SK-N-SH treated with all-trans-retinoic acid at 6 μM for 48 hours (cell line): ENCODE data around the gene CRLF1.

ENCODE experiments used
- ATAC-seq: fragments of 200-7000 bp; cut with Tn5 transposase; 3 replicates; pipeline ENCODE4 v1.9.1; 2020; ENCODE audit warnings: mild to moderate bottlenecking, moderate library complexity
- ARNTL ChIP-seq: fragments of 450-650 bp; formaldehyde crosslinking; IDR thresholded peaks from 2 replicates; pipeline ENCODE4 v1.5.0; 2020; ENCODE audit warnings: low read depth, mild to moderate bottlenecking, moderate library complexity, borderline replicate concordance
- BACH2 ChIP-seq: fragments of 250-450 bp; sonication (Bioruptor Pico); IDR thresholded peaks from 2 replicates; pipeline ENCODE4 v1.9.0; 2021; ENCODE audit warnings: mild to moderate bottlenecking, borderline replicate concordance
- CSDC2 ChIP-seq: fragments of 250-450 bp; sonication (Bioruptor Pico); IDR thresholded peaks from 2 replicates; pipeline ENCODE4 v1.5.0; 2020; ENCODE audit warnings: mild to moderate bottlenecking, moderate library complexity
- CSRNP3 ChIP-seq: fragments of 250-450 bp; sonication (Bioruptor Pico); IDR thresholded peaks from 2 replicates; pipeline ENCODE4 v1.5.1; 2021; ENCODE audit warnings: mild to moderate bottlenecking, moderate library complexity
- ESRRG ChIP-seq: fragments of 250-450 bp; sonication (Bioruptor Pico); IDR thresholded peaks from 2 replicates; pipeline ENCODE4 v1.6.1; 2021; ENCODE audit warnings: mild to moderate bottlenecking
- GLIS3 ChIP-seq: fragments of 250-450 bp; sonication (Bioruptor Pico); IDR thresholded peaks from 2 replicates; pipeline ENCODE4 v1.5.0; 2020; ENCODE audit warnings: mild to moderate bottlenecking, moderate library complexity
- ISL1 ChIP-seq: fragments of 250-450 bp; sonication (Bioruptor Pico); IDR thresholded peaks from 2 replicates; pipeline ENCODE4 v2.1.2; 2022; ENCODE audit warnings: mild to moderate bottlenecking, moderate library complexity
- OSR1 ChIP-seq: fragments of 250-450 bp; sonication (Bioruptor Pico); IDR thresholded peaks from 2 replicates; pipeline ENCODE4 v1.8.0; 2022; ENCODE audit warnings: moderate library complexity, mild to moderate bottlenecking, inconsistent platforms
- PATZ1 ChIP-seq: fragments of 250-450 bp; sonication (Bioruptor Pico); IDR thresholded peaks from 2 replicates; pipeline ENCODE4 v1.8.0; 2020; ENCODE audit warnings: mild to moderate bottlenecking, moderate library complexity, borderline replicate concordance
- POU6F1 ChIP-seq: fragments of 250-450 bp; sonication (Bioruptor Pico); IDR thresholded peaks from 2 replicates; pipeline ENCODE4 v1.8.0; 2021; ENCODE audit warnings: low read depth, mild to moderate bottlenecking, moderate library complexity, borderline replicate concordance
- PPARA ChIP-seq: fragments of 250-450 bp; sonication (Bioruptor Pico); IDR thresholded peaks from 2 replicates; pipeline ENCODE4 v1.5.0; 2020; ENCODE audit warnings: mild to moderate bottlenecking, borderline replicate concordance
- RARB ChIP-seq: fragments of 250-450 bp; sonication (Bioruptor Pico); IDR thresholded peaks from 2 replicates; pipeline ENCODE4 v1.8.0; 2021; ENCODE audit warnings: mild to moderate bottlenecking, moderate library complexity
- SNAI2 ChIP-seq: fragments of 250-450 bp; sonication (Bioruptor Pico); IDR thresholded peaks from 2 replicates; pipeline ENCODE4 v1.5.0; 2020; ENCODE audit warnings: mild to moderate bottlenecking, moderate library complexity
- TCF4 ChIP-seq: fragments of 250-450 bp; sonication (Bioruptor Pico); IDR thresholded peaks from 2 replicates; pipeline ENCODE4 v1.8.0; 2021; ENCODE audit warnings: mild to moderate bottlenecking, moderate library complexity, borderline replicate concordance
- TOX ChIP-seq: fragments of 250-450 bp; sonication (Bioruptor Pico); IDR thresholded peaks from 2 replicates; pipeline ENCODE4 v1.8.0; 2021; ENCODE audit warnings: mild to moderate bottlenecking, moderate library complexity, borderline replicate concordance
- TSHZ2 ChIP-seq: fragments of 250-450 bp; sonication (Bioruptor Pico); IDR thresholded peaks from 2 replicates; pipeline ENCODE4 v1.5.0; 2020; ENCODE audit warnings: mild to moderate bottlenecking, moderate library complexity
- ZC3H10 ChIP-seq: fragments of 250-450 bp; sonication (Bioruptor Pico); IDR thresholded peaks from 2 replicates; pipeline ENCODE4 v1.5.1; 2021; ENCODE audit warnings: mild to moderate bottlenecking, moderate library complexity
- ZFP3 ChIP-seq: fragments of 250-450 bp; sonication (Bioruptor Pico); IDR thresholded peaks from 2 replicates; pipeline ENCODE4 v1.5.0; 2020; ENCODE audit warnings: mild to moderate bottlenecking, moderate library complexity
- ZFP30 ChIP-seq: fragments of 450-650 bp; formaldehyde crosslinking; IDR thresholded peaks from 2 replicates; pipeline ENCODE4 v1.5.0; 2022; ENCODE audit warnings: mild to moderate bottlenecking, moderate library complexity
- ZNF70 ChIP-seq: fragments of 450-650 bp; formaldehyde crosslinking; IDR thresholded peaks from 2 replicates; pipeline ENCODE4 v1.5.0; 2020; ENCODE audit warnings: mild to moderate bottlenecking, moderate library complexity
- ZNF8 ChIP-seq: fragments of 450-650 bp; formaldehyde crosslinking; IDR thresholded peaks from 2 replicates; pipeline ENCODE4 v1.5.0; 2020; ENCODE audit warnings: mild to moderate bottlenecking, moderate library complexity

Gene CRLF1

GRCh38 chr19:18589380-18590272 lies 17.0 kb downstream of the CRLF1 start:
- no peak for TF ChIP-seq ZNF8 (CRISPR knock-in tag)

GRCh38 chr19:18588611-18589379 lies 17.8 kb downstream of the CRLF1 start, which contains the start of gene REX1BD:
Gene REX1BD, plus strand, starts transcription at chr19:18588798. Its CDS starts 4 bp downstream, at chr19:18588802.
- TF ChIP-seq POU6F1 (CRISPR knock-in tag) (peak; percentile 33; the same call in 1 of the 2 replicates), PPARA (CRISPR knock-in tag) (no peak), TSHZ2 (no peak), RARB (no peak), ESRRG (CRISPR knock-in tag) (peak; percentile 12; the same call in 1 of the 2 replicates), PATZ1 (CRISPR knock-in tag) (peak; percentile 13; the same call in 1 of the 2 replicates), ZFP3 (CRISPR knock-in tag) (0 out of 2 replicates have a peak, but pooled peaks have one; percentile 66), SNAI2 (CRISPR knock-in tag) (no peak), ZNF70 (CRISPR knock-in tag) (no peak), CSRNP3 (CRISPR knock-in tag) (no peak), BACH2 (CRISPR knock-in tag) (no peak), ZC3H10 (no peak)
- ATAC-seq = peak; percentile 79

More at GRCh38 chr19:18589380-18590272, 17.0 kb downstream of the CRLF1 start:
- peak; percentile 71 for ATAC-seq

GRCh38 chr19:18587962-18588610 lies 18.5 kb downstream of the CRLF1 start:
- no peak for TF ChIP-seq ARNTL (CRISPR knock-in tag)
- no peak for ATAC-seq

- ATAC-seq = no peak
These were observed 19.0 kb downstream of the CRLF1 start for GRCh38 chr19:18587561-18587960.

GRCh38 chr19:18586306-18586705 lies 20.3 kb downstream of the CRLF1 start:
- no peak for TF ChIP-seq ZFP3 (CRISPR knock-in tag)
- TF ChIP-seq SNAI2 (CRISPR knock-in tag) = no peak
- no peak for TF ChIP-seq ZNF8 (CRISPR knock-in tag)
- no peak for TF ChIP-seq TCF4 (CRISPR knock-in tag)
- TF ChIP-seq ISL1 (CRISPR knock-in tag) = no peak
- TF ChIP-seq CSRNP3 (CRISPR knock-in tag) = no peak
- TF ChIP-seq TOX (CRISPR knock-in tag) = no peak
- TF ChIP-seq OSR1 (CRISPR knock-in tag) = no peak
- no peak for TF ChIP-seq PPARA (CRISPR knock-in tag)
- TF ChIP-seq CSDC2 (CRISPR knock-in tag) = no peak
- TF ChIP-seq ZFP30 (CRISPR knock-in tag) = no peak
- TF ChIP-seq ARNTL (CRISPR knock-in tag) = no peak
- TF ChIP-seq GLIS3 = no peak
- ATAC-seq = no peak

More at GRCh38 chr19:18587561-18587960, 19.0 kb downstream of the CRLF1 start:
- TF ChIP-seq ZC3H10 = no peak
- TF ChIP-seq BACH2 (CRISPR knock-in tag) = no peak
